ENCODE measurements around the gene PLEKHM1.
A peak's percentile ranks its signal among the peaks of the same experiment; 100 is the strongest.
"Not testable (repeated sequence)": the region's sequence is repeated elsewhere in the genome, so short reads cannot be mapped to it uniquely, and the experiment has no call there.

The PLEKHM1 gene

DNA sequence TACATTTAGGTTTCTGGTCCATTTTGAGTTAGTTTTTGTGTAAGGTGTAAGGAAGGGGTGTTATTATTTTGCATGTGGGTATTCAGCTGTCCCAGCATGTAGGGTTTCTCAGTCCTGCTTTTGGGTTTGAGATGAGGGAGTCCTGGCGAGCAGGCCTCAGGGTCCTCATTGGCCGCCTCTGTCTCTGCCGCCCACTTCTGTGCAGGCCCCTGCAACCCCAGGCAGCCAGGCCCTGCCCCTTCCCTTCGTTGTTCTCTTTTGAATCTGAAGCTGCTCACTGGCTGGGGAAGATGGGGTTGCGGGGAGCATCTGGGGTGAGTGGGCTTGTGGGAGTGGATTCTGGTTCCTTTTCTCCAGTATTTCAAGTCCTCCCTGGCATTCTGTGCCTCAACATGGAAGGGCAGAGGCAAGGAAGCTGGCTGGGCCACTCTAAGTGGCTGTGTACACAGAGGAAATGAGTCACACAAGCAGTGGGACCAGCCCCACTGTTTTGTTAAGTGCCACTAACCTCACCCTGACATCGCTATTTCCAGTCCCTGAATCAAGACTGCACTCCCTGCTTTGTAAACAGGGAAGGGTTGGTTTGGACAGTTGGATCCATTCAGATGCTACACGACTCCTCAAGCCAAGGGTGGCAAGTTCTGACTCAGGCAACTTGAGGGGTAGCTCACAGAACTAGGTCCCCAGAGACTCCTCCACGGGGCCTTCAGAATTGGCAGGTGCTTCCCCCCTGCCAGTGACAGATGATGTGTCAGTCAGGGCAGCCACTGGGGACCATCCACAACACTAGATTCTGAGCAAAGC is 28.8 kb downstream of the PLEKHM1 start:
- DNase-seq (ENCODE audit: low spot score), result not testable (repeated sequence)

DNA sequence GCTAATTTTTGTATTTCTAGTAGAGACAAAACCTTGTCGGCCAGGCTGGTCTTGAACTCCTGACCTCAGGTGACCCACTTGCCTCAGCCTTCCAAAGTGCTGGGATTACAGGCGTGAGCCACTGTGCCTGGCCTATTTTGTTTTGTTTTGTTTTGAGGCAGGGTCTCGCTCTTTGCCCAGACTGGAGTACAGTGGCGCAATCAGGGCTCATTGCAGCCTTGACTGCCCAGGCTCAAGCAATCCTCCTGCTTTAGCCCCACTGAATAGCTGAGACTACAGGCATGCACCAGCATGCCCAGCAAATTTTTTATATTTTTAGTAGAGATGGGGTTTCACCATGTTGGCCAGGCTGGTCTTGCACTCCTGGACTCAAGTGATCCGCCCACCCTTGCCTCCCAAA is 30.1 kb downstream of the PLEKHM1 start:
- not testable (repeated sequence) for DNase-seq (ENCODE audit: low spot score)

- not testable (repeated sequence) for DNase-seq (ENCODE audit: low spot score)
Observed at GRCh38 chr17:45454341-45454740, 36.2 kb downstream of the PLEKHM1 start.

DNA sequence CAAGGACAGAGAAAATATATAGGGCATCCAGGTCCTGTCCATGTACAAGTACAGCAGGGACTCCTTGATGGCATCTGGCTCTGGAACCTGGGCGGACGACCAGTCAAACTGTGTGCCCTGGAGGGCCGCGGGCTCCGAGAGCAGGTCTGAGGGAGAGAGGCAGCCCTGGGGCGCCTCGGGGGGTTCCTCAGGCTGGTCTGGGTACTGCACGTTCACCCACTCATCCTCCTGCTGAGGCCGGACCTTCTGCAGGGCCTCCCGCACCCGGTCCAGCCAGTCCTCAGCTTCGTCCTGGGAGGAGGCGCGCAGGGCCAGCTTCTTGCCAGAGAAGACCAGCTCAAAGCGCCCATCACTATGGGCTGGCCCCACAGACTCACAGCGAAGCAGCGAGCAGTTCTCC is 36.8 kb downstream of the PLEKHM1 start:
- not testable (repeated sequence) for DNase-seq (ENCODE audit: low spot score)

DNA sequence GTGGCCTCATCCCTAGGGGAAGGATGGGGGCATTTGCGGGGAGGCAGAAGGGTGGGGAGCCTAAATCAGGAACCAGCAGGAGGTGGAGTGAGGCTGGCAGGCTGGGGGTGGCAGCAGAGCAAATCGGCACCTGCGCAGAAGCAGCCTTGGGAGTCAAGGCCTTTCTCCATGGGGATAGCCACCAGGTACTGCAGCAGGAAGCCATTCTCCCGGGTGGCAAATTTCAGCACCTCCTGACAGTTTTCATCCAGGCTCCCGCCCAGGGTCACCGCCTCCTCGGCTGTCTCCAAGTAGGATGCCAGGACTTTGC is 37.3 kb downstream of the PLEKHM1 start:
- DNase-seq (ENCODE audit: low spot score), result not testable (repeated sequence)

GRCh38 chr17:45452329-45453224 is 37.9 kb downstream of the PLEKHM1 start:
- not testable (repeated sequence) for DNase-seq (ENCODE audit: low spot score)

GRCh38 chr17:45451660-45452059 is 38.9 kb downstream of the PLEKHM1 start:
- DNase-seq (ENCODE audit: low spot score), result not testable (repeated sequence)

- DNase-seq (ENCODE audit: low spot score), result no peak
Observed at GRCh38 chr17:45451131-45451530, 39.4 kb downstream of the PLEKHM1 start.

DNA sequence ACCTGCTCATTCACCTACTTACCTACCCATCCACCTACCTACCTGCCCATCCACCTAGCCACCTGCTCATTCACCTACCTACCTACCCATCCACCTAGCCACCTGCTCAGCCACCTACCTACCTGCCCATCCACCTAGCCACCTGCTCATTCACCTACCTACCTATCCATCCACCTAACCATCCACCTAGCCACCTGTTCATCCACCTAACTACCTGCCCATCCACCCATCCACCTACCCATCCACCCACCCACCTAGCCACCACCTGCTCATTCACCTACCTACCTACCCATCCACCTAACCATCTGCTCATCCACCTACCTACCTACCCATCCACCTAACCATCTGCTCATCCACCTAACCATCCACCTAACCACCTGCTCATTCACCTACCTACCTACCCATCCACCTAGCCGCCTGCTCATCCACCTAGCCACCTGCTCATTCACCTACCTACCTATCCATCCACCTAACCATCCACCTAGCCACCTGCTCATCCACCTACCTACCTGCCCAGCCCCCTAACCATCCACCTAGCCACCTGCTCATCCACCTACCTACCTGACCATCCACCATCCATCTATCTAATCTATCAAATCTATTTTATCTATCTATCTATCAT is 40.7 kb downstream of the PLEKHM1 start:
- DNase-seq (ENCODE audit: low spot score), result not testable (repeated sequence)

- DNase-seq (ENCODE audit: low spot score), result not testable (repeated sequence)
Observed at GRCh38 chr17:45449260-45449659, 41.3 kb downstream of the PLEKHM1 start.

- DNase-seq (ENCODE audit: low spot score), result not testable (repeated sequence)
Observed at GRCh38 chr17:45448483-45448882, 42.0 kb downstream of the PLEKHM1 start.

GRCh38 chr17:45448066-45448465 is 42.5 kb downstream of the PLEKHM1 start:
- not testable (repeated sequence) for DNase-seq (ENCODE audit: low spot score)

- not testable (repeated sequence) for DNase-seq (ENCODE audit: low spot score)
Observed at GRCh38 chr17:45447650-45448049, 42.9 kb downstream of the PLEKHM1 start.

DNA sequence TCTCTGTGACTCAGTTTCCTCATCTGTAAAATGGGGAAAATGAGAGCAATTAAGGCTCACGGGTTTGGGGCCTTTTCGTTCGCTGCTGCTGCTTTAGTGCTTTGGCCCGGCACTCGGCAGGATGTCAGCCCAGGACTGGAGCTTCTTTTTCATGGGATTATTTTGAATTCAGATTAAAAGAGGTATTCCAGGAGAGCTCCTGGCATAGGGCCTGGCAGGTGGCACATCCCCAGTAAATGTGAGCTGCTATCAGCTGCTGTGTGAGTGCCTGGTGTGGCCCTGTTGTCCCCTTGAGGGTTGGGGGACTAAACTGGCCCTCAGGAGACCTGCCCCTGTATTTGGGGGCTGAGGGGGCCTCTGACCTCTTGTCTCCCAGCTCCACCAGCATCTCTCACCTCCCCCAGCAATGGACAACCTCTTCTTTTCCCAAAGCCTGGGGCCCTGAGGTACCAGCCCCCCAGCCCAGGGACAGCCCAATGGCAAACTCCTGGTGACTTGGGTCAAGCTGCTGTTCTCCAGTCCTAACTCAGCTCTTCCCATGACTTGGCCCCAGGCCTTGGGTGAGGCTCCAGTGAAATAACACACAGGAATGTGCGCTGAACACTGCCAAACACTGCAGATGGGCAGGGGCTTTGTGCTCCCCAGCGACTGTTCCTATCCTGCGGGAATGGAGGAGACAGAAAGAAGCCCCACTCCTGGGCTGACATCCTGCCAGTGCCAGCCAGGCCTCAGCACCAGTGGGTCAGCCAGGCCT is 43.5 kb downstream of the PLEKHM1 start:
- DNase-seq (ENCODE audit: low spot score), result not testable (repeated sequence)

DNA sequence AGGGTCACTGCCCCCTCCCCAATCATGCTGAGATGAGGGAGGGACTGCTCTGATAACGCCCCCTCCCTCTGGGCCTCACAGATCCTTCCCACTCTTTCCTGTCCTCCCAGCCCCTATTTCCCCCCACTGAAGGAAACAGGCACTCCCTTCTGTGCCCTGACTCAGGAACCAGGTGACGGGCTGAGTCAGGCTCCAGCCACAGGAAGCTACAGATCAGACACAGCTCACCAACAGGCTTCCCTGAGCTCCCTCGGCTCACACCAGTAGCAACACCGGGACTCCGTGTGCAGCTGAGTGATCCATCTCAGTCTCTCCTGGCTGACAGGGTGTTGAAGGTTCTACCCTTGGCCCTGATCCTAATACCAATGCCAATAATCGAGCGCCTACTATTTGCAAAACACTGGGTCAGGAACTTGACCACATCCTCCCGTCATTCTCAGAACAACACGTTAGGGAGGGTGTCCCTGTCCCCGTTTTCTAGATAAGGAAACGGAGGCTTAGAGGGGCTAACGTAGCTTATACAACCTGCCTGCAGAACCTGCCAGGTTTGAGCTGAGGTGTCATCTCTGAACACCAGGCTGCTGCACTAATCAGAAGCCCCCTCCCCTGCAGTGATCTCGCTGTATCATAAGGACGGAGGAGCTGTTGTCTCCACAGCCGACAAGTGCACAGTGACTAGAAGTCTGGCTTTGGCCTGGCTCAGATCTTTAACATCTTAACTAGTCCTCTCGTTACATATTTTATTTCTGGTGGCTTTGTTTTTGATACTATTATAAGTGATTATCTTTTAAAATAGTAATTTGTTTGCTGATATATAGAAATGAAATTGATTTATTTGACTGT is 44.4 kb downstream of the PLEKHM1 start:
- peak; percentile 20 for DNase-seq (ENCODE audit: low spot score)

DNA sequence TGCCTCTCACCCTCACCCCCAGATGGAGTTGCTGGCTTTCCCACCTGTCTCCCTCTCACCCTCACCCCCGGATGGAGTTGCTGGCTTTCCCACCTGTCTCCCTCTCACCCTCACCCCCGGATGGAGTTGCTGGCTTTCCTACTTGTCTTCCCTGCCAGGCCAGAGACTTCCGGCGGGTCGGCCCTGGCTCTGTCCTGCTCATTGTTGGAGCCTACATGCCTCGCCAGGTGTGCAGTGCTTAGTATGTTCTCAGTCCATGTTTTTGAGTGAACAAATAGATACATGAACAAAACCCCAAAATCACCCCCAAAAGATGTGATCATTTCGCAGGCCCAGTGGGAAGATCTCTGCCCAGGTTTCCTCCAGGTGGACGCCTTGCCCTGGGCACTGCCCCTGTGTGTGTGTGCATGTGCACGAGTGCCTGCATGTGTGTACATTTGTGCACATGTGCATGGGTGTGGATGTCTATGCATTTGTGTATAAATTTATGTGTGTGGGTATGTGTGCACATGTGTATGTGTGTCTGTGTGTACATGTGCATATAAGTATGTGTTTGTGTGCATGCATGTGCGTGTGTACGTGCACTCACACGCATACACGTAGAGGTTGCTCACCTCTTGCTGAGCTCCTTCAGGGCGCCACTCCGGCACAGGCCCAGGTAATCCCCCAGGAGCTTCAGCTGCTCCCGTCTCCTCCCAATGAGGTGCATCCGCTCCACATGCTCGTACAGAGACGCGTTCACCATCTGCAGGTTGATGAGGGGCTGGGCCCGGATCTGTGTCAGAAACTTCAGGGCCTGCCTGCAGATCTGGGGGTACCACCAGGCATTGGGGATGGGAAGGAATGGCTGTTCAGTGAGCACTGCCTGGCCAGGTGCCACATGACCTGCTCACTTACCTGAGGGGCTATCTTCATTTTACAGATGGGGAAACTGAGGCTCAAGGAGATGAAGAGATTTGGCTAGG is 45.4 kb downstream of the PLEKHM1 start:
- DNase-seq (ENCODE audit: low spot score), result not testable (repeated sequence)

DNA sequence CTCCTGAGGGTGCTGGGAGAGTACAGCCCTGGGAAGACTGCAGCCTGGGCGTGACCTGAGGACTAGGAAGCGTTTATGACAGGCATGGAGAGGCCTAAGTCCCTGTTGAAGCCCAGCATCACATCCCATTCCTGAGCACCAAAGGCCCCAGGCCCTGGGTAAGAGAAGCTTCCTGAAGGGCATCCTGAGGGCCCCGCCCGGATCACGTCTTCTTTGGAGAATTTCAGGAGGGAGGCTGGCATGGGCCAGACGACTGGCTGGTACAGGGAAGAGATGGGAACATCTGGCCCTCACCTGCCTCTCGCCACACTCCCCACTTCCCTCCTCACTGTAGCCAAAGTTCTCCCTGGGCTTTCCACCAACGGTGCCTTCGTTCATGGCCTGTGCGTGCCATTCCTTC is 46.2 kb downstream of the PLEKHM1 start:
- not testable (repeated sequence) for DNase-seq (ENCODE audit: low spot score)

DNA sequence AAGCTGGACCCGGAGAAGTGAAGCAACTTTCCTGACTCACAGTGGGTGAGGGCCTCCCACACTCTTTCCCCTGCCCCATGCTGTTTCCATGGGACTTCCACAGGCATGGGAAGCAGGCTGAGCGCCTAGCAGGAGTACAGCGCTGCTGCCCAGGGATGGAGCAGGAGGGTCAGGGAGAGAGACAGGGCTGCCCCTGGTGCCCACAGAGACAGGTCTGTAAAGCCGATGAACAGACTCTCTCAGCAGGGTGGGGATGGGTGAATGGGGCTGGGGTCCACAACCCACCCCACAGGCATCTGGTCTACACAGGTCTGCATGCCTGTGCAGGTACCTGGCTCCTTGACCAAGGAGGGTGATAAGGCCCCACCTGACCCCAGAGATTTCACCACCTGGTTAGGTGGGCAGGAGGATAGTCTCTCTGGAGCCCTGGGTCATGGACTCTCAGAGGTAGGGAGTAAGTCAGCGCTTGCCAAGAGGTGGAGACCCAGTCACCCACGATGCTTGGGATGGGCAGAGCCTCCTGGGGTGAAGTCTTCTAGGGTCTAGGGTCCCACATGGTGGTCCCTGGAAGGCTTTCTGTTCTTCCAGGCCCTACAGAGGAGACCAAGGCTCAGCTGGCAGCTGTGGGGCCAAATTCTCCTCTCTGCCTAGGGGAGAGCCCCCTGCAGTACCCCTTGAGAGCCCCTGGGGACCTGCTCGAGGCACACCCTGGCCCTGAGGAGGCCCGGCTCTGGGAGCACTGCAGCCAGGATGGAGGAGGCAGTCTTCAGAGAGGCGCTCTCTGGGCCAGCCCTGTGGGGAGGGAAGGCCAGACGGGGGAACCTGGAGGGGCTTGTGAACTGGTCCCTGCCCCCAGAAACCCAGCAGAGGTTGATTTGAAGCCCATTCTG is 46.9 kb downstream of the PLEKHM1 start:
- DNase-seq (ENCODE audit: low spot score), result not testable (repeated sequence)
